ENCODE measurements around the gene KRTAP29-1.

KRTAP29-1 gene

DNA sequence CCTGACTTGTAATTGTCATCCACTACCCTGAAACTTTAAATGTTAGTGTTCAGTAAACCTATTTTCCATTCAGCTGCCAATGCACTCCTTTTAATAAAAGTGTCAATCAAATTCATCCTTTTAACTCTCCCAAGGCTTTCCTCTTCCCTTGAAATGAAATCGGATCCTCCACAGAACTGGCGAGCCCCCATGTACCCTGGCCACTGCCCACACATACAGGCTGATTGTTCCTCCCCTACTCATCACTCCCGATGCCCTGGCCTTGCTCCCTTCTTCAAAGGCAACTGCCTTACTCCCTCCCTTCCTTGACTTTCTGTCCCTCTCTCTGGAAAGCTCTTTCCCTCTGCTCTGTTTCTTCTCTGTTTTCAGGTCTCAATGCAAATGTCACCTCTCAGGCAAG lies 40.4 kb upstream of the KRTAP29-1 start:
- no peak for DNase-seq (ENCODE audit: low read depth)
- no peak for TF ChIP-seq CTCF (IDR thresholded peaks at IDR 0.05; ENCODE audit: low read depth, low read length, missing control alignments)
- H3K4me3 ChIP-seq (ENCODE audit: low read depth, low read length), result no peak overlapping the region
- in situ Hi-C loops (cut with HindIII; ENCODE audit: low sequenced_read_pairs), result loop anchor here (10.0 kb wide), 1 partner anchor 212 kb away; no protein-coding TSS in a partner anchor

DNA sequence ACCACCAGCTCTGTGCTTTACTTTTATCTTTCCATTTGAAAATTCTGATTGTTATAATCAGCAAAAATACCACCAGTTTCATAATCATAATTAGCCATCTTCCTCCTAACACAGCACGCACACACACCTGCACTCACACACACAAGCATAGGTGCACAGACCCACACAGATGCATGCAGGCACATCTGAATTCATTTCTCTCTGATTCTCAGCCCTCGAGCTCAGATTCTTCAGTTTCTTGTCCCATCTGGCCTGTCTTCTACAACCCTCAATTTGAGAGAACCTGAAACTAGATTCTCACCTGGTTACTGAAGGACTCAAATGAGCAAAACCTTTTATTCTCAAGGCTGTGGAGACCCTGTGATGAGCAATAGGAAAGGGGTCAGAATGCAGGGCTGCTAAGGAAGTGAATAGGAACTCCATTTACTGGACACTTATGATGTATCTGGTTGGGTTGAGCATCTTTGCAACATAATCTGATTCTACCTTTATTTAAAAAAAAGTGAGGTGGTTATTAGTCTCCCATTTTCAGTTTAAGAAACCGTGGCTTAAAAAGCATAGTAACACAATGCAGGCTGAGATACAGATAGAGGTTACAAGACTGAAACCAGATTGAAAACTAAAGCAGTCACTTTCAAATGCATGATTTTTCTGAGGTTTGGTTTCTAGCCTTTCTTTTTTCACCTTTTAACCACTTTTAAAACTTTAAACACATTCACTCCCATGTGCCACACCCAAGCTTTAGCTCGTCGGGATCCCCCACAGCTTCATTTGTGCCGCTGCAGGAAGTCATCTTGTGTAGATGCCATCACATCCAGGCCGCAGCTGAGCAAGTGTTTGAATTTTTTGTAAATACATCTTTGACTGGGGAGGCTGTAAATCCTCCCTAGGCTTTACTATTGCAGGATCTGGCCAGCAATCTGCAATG lies 38.5 kb upstream of the KRTAP29-1 start:
- TF ChIP-seq CTCF (IDR thresholded peaks at IDR 0.05; ENCODE audit: low read depth, low read length, missing control alignments), result no peak
- DNase-seq (ENCODE audit: low read depth), result no peak
- in situ Hi-C loops (cut with HindIII; ENCODE audit: low sequenced_read_pairs), result loop anchor here (10.0 kb wide), 1 partner anchor 214 kb away; no protein-coding TSS in a partner anchor
- H3K4me3 ChIP-seq (ENCODE audit: low read depth, low read length), result no peak overlapping the region

DNA sequence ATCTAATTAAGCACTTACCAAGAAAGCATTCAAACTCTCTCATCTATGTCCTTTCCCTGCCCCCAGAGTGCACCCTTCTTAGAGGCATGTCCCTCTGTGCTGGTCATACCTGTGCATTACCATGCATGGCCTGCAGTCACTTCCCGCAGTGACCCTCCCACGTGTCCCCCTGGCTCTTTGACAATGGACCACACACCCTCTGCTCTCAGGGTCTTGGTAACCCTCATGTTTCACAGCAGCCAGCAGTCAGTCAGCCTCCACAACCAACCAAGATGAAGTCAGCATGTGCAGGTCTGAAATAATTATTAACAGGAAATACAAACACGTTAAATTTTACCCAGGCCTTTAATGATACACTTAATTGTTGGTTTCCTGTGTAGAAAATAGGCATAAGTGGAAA lies 37.8 kb upstream of the KRTAP29-1 start:
- TF ChIP-seq CTCF (IDR thresholded peaks at IDR 0.05; ENCODE audit: low read depth, low read length, missing control alignments), result no peak
- DNase-seq (ENCODE audit: low read depth), result no peak
- in situ Hi-C loops (cut with HindIII; ENCODE audit: low sequenced_read_pairs), result loop anchor here (10.0 kb wide), 1 partner anchor 214 kb away; no protein-coding TSS in a partner anchor
- no peak overlapping the region for H3K4me3 ChIP-seq (ENCODE audit: low read depth, low read length)

GRCh38 chr17:41339571-41340172 lies 37.0 kb upstream of the KRTAP29-1 start:
- in situ Hi-C loops (cut with HindIII; ENCODE audit: low sequenced_read_pairs), result loop anchor here (10.0 kb wide), 1 partner anchor 215 kb away; no protein-coding TSS in a partner anchor
- no peak for DNase-seq (ENCODE audit: low read depth)
- TF ChIP-seq CTCF (IDR thresholded peaks at IDR 0.05; ENCODE audit: low read depth, low read length, missing control alignments), result no peak
- H3K4me3 ChIP-seq (ENCODE audit: low read depth, low read length), result no peak overlapping the region

GRCh38 chr17:41338961-41339485 lies 36.4 kb upstream of the KRTAP29-1 start:
- DNase-seq (ENCODE audit: low read depth), result no peak
- in situ Hi-C loops (cut with HindIII; ENCODE audit: low sequenced_read_pairs), result no loop called here
- TF ChIP-seq CTCF (IDR thresholded peaks at IDR 0.05; ENCODE audit: low read depth, low read length, missing control alignments), result no peak
- H3K4me3 ChIP-seq (ENCODE audit: low read depth, low read length), result no peak overlapping the region

GRCh38 chr17:41335747-41336146 lies 33.1 kb upstream of the KRTAP29-1 start:
- in situ Hi-C loops (cut with HindIII; ENCODE audit: low sequenced_read_pairs), result no loop called here
- H3K4me3 ChIP-seq (ENCODE audit: low read depth, low read length), result no peak overlapping the region
- DNase-seq (ENCODE audit: low read depth), result no peak
- no peak for TF ChIP-seq CTCF (IDR thresholded peaks at IDR 0.05; ENCODE audit: low read depth, low read length, missing control alignments)
